ENCODE data around the gene F8A2.
"Not testable (repeated sequence)": the region's sequence is repeated elsewhere in the genome, so short reads cannot be mapped to it uniquely, and the experiment has no call there.

F8A2 gene

GRCh38 chrX:155381843-155382528 is at the start of gene F8A2:
Gene F8A2, plus strand, starts transcription at chrX:155382095. Its CDS starts 20 bp downstream, at chrX:155382115.
- DNase-seq (ENCODE audit: low read depth) = not testable (repeated sequence)

- no peak for DNase-seq (ENCODE audit: low read depth)
Observed at GRCh38 chrX:155333544-155334100, 48.3 kb upstream of the F8A2 start.

GRCh38 chrX:155334486-155335336 is 47.2 kb upstream of the F8A2 start, which contains the start of gene CLIC2:
Gene CLIC2, minus strand, starts transcription at chrX:155334614. Its CDS starts 187 bp downstream, at chrX:155334427.
- DNase-seq (ENCODE audit: low read depth) = no peak

GRCh38 chrX:155335337-155335712 is 46.6 kb upstream of the F8A2 start:
- not testable (repeated sequence) for DNase-seq (ENCODE audit: low read depth)

GRCh38 chrX:155345689-155346088 is 36.2 kb upstream of the F8A2 start:
- DNase-seq (ENCODE audit: low read depth) = not testable (repeated sequence)

GRCh38 chrX:155349448-155349847 is 32.4 kb upstream of the F8A2 start:
- not testable (repeated sequence) for DNase-seq (ENCODE audit: low read depth)

GRCh38 chrX:155363712-155364111 is 18.2 kb upstream of the F8A2 start:
- not testable (repeated sequence) for DNase-seq (ENCODE audit: low read depth)

- DNase-seq (ENCODE audit: low read depth) = not testable (repeated sequence)
Observed at GRCh38 chrX:155373777-155374458, 8.0 kb upstream of the F8A2 start.

- DNase-seq (ENCODE audit: low read depth) = not testable (repeated sequence)
Observed at GRCh38 chrX:155379802-155380201, 2.1 kb upstream of the F8A2 start.

- not testable (repeated sequence) for DNase-seq (ENCODE audit: low read depth)
Observed at GRCh38 chrX:155382529-155382967, 653 bp downstream of the F8A2 start.

- no peak for DNase-seq (ENCODE audit: low read depth)
Observed at GRCh38 chrX:155389634-155390033, 7.7 kb downstream of the F8A2 start.

GRCh38 chrX:155394747-155395276 is 12.9 kb downstream of the F8A2 start:
- not testable (repeated sequence) for DNase-seq (ENCODE audit: low read depth)

GRCh38 chrX:155406429-155406828 is 24.5 kb downstream of the F8A2 start:
- no peak for DNase-seq (ENCODE audit: low read depth)

GRCh38 chrX:155417769-155418168 is 35.9 kb downstream of the F8A2 start:
- DNase-seq (ENCODE audit: low read depth) = no peak
